Parathyroid adenoma (tissue), 2 donors: ENCODE data around the gene SKAP1.

Experiments used
- H2AFZ ChIP-seq: fragments of 300-600 bp; sonication (generic); one replicate; pipeline ENCODE4 v1.7.0; 2017; ENCODE audit warnings: antibody characterized with exemption, mild to moderate bottlenecking
- H3K27ac ChIP-seq: fragments of 300-600 bp; sonication (generic); one replicate; pipeline ENCODE4 v1.7.0; 2017
- H3K27me3 ChIP-seq: fragments of 300-600 bp; sonication (generic); one replicate; pipeline ENCODE4 v1.7.0; 2017; ENCODE audit warnings: low read length; ENCODE audit not compliant: control insufficient read depth, insufficient read depth
- H3K36me3 ChIP-seq: fragments of 300-600 bp; sonication (generic); one replicate; pipeline ENCODE4 v1.7.0; 2017; ENCODE audit warnings: low read length; ENCODE audit not compliant: control insufficient read depth, insufficient read depth
- H3K4me1 ChIP-seq: fragments of 300-600 bp; sonication (generic); one replicate; pipeline ENCODE4 v1.7.0; 2017; ENCODE audit warnings: control low read depth
- H3K4me2 ChIP-seq: fragments of 300-600 bp; sonication (generic); one replicate; pipeline ENCODE4 v1.7.0; 2017; ENCODE audit warnings: low read length
- H3K4me3 ChIP-seq: fragments of 300-600 bp; sonication (generic); one replicate; pipeline ENCODE4 v1.7.0; 2017; ENCODE audit warnings: low read depth, low read length
- H3K79me2 ChIP-seq: fragments of 300-600 bp; sonication (generic); one replicate; pipeline ENCODE4 v1.7.0; 2017; ENCODE audit warnings: control low read depth
- H3K9ac ChIP-seq: fragments of 300-600 bp; sonication (generic); one replicate; pipeline ENCODE4 v1.7.0; 2017; ENCODE audit warnings: mild to moderate bottlenecking
- H3K9me3 ChIP-seq: fragments of 300-600 bp; sonication (generic); one replicate; pipeline ENCODE4 v1.7.0; 2017; ENCODE audit warnings: low read length; ENCODE audit not compliant: control insufficient read depth
- CTCF ChIP-seq: fragments of 300-600 bp; sonication (generic); IDR thresholded peaks from one replicate; pipeline ENCODE4 v1.7.0; 2017; ENCODE audit warnings: antibody characterized with exemption, mild to moderate bottlenecking
- donor health status: primary hyperparathyroidism.

SKAP1 gene

GRCh38 chr17:48269209-48269608 lies 160.8 kb downstream of the SKAP1 start:
- H3K9ac ChIP-seq, result no peak overlapping the region
- no peak overlapping the region for H2AFZ ChIP-seq
- H3K79me2 ChIP-seq, result no peaks in the 10 kb centered on the region
- no peaks in the 10 kb centered on the region for H3K27me3 ChIP-seq
- H3K36me3 ChIP-seq, result no peaks in the 10 kb centered on the region
- TF ChIP-seq CTCF, result no peak
- H3K4me1 ChIP-seq, result no peaks in the 10 kb centered on the region
- no peak overlapping the region for H3K27ac ChIP-seq
- no peak overlapping the region for H3K4me3 ChIP-seq
- H3K9me3 ChIP-seq, result no peaks in the 10 kb centered on the region
- no peak overlapping the region for H3K4me2 ChIP-seq

DNA sequence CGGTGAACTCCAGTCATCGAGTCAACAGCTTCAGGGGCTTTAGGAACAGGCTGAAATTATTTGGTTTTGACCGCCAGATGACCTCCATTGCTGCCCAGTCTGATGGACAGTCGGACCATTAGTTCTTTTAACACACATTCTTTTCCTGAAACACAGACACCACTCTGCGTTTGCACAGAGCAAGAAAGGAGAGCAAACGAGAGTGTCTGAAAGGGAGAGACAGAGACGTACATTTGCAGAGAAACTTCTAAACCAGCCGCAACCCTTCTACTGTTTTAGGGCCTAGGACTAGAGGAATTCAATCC lies 166.3 kb downstream of the SKAP1 start:
- no peak overlapping the region for H3K4me2 ChIP-seq
- no peak overlapping the region for H2AFZ ChIP-seq
- no peak overlapping the region for H3K27ac ChIP-seq
- H3K4me1 ChIP-seq, result no peaks in the 10 kb centered on the region
- H3K27me3 ChIP-seq, result no peaks in the 10 kb centered on the region
- H3K4me3 ChIP-seq, result no peak overlapping the region
- H3K79me2 ChIP-seq, result no peaks in the 10 kb centered on the region
- no peak for TF ChIP-seq CTCF
- H3K36me3 ChIP-seq, result no peaks in the 10 kb centered on the region
- H3K9ac ChIP-seq, result no peak overlapping the region
- H3K9me3 ChIP-seq, result no peaks in the 10 kb centered on the region

- H3K9ac ChIP-seq, result no peak overlapping the region
- H3K27me3 ChIP-seq, result no peaks in the 10 kb centered on the region
- H3K79me2 ChIP-seq, result no peaks in the 10 kb centered on the region
- no peaks in the 10 kb centered on the region for H3K4me1 ChIP-seq
- H3K9me3 ChIP-seq, result no peaks in the 10 kb centered on the region
- no peak overlapping the region for H3K27ac ChIP-seq
- H3K36me3 ChIP-seq, result no peaks in the 10 kb centered on the region
- TF ChIP-seq CTCF, result no peak
- no peak overlapping the region for H3K4me3 ChIP-seq
- H2AFZ ChIP-seq, result no peak overlapping the region
- H3K4me2 ChIP-seq, result no peak overlapping the region
Measured at GRCh38 chr17:48262982-48263730, 166.9 kb downstream of the SKAP1 start.

- Histone ChIP-seq H3K9me3 (no peaks in the 10 kb centered on the region), H3K4me2 (no peak overlapping the region), H3K79me2 (no peaks in the 10 kb centered on the region), H3K4me3 (no peak overlapping the region), H2AFZ (no peak overlapping the region), H3K9ac (no peak overlapping the region), H3K4me1 (no peaks in the 10 kb centered on the region), H3K36me3 (no peaks in the 10 kb centered on the region), H3K27ac (no peak overlapping the region), H3K27me3 (no peaks in the 10 kb centered on the region)
- TF ChIP-seq CTCF, result no peak
Measured at GRCh38 chr17:48261297-48261880, 168.6 kb downstream of the SKAP1 start.
